GM12875 (cell line): ENCODE results near the gene SCEL.

Experiments
- H3K4me3 ChIP-seq: one replicate; pipeline ENCODE4 v1.5.1; 2011; ENCODE audit warnings: low read depth, low read length, control low read depth
- CTCF ChIP-seq: IDR thresholded peaks from 2 replicates; pipeline ENCODE4 v1.5.1; 2011; ENCODE audit warnings: low read depth, mild to moderate bottlenecking, control low read depth, inconsistent platforms, low read length, moderate library complexity, borderline replicate concordance; ENCODE audit not compliant: insufficient read depth

The SCEL gene

DNA sequence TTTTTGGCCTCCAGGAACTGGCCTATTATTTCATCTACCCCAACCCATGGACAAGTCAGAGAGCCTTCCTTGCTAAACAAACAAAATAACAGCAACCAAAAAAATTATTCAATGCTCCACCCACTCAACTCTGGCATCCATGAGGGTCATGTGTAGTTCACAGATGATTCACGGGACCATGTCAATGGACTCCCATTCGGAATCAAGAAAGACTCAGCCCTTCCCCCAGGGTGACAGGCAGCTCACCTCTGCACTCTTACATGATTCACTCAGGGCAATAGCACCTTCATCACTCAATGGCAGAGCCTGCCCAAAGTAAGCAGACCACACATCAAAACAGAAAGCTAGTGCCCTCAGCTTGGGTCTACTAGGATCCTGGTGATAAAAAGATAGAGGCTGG is 14.3 kb upstream of the SCEL start:
- no peak for TF ChIP-seq CTCF
- H3K4me3 ChIP-seq: no peak overlapping the region

- H3K4me3 ChIP-seq: no peak overlapping the region
- no peak for TF ChIP-seq CTCF
These were observed 13.7 kb upstream of the SCEL start for GRCh38 chr13:77521595-77522367.

DNA sequence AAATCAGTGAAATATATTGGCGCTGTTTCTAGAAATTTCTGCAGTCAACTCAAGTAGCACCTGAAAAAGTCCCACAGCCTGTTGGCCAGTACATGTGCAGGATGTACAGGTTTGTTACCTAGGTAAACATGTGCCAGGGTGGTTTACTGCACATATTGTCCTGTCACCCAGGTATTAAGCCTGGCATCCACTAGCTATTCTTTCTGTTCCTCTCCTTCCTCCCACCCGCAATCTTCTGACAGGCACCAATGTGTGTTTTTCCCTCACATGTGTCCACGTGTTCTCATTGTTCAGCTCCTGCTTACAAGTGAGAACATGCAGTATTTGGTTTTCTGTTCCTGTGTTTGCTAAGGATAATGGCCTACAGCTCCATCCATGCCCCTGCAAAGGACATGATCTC is 13.1 kb upstream of the SCEL start:
- no peak for TF ChIP-seq CTCF
- H3K4me3 ChIP-seq: no peak overlapping the region

DNA sequence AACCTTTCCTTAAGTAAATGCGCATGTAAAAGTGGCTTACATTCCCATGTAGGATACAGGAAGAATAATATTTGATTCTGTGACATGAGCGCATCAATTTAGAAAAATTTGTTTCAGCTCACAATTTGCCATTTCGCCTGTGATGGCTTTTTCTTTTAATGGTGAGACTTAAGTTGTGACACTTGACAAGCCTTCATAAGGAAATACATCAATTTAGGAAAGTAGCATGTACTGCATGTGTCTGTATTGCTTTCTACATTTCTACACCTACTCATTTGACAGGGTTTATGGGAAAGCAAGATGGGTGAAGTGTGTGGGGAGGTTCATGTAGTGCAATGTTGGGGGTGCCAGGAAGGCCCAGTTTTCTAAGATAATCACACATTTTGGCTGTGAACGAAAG is 12.1 kb upstream of the SCEL start:
- no peak overlapping the region for H3K4me3 ChIP-seq
- no peak for TF ChIP-seq CTCF

DNA sequence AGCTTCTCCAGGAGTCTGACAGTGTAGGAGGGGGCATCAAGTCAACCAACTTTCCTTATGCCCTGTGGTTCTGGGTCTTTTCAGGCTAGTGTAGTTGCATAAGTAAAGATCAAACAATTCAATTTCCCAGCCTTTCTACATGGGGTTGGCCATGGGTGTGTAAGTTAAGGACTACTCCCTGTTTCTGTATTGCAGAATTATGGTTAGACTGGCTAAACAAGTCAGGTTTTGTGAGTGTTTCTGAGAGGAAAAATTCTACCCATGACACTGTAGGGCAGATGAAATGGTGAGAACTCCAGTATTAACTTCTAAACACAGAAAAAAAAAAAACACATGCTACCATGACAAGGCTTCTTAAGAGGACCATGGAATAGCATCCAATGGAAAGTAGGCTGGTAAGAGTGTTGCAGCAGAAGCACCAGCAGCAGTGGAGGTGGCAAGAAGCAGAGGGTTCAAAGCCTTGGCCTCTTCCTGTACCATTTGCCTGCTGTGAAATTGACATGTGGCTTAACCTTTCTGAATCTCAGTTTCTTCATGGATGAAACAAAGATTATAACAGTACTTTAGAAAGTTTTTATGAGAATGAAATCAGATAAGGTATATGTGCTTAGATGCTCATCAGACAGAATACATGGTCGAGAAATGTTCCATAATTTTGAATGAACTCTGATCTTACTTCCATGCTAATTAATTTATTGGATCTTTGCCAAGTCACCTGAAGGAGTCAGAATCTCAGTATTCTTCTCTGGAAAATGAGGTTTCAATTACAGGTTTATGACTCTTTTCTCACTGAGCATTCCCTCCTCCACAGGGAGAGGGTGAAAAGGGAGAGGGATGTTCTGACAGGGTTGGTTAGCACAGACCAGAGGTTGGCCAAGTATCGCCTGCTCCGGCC is 11.4 kb upstream of the SCEL start:
- no peak for TF ChIP-seq CTCF
- H3K4me3 ChIP-seq: no peak overlapping the region

DNA sequence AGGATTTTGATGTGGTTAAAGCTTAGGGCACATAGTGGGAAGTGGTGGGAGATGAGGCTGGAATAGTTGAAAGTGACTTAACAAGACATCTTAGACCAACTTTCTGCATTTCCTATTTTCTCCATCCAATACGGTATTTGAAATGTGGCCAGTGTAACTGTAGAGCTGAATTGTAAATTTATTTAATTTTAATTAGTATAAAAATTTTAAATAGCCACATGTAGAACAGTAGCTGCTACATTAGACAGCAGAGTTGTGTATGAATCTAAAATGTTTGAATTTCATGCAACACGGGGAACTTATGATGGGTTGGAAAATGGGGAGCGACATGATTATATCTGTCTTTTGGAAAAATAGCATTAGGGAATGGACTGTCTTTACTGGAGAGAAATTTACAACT is 7.1 kb upstream of the SCEL start:
- TF ChIP-seq CTCF: no peak
- no peak overlapping the region for H3K4me3 ChIP-seq
